Measurements from ENCODE around the gene PRDM16. TPM values are rescaled to one million over a fixed set of nuclear protein-coding genes. Genes with fewer than 3 reads are reported as not detected.

The PRDM16 gene
- polyA plus RNA-seq, 1 donor from 2014 or later: 0.21 TPM

DNA sequence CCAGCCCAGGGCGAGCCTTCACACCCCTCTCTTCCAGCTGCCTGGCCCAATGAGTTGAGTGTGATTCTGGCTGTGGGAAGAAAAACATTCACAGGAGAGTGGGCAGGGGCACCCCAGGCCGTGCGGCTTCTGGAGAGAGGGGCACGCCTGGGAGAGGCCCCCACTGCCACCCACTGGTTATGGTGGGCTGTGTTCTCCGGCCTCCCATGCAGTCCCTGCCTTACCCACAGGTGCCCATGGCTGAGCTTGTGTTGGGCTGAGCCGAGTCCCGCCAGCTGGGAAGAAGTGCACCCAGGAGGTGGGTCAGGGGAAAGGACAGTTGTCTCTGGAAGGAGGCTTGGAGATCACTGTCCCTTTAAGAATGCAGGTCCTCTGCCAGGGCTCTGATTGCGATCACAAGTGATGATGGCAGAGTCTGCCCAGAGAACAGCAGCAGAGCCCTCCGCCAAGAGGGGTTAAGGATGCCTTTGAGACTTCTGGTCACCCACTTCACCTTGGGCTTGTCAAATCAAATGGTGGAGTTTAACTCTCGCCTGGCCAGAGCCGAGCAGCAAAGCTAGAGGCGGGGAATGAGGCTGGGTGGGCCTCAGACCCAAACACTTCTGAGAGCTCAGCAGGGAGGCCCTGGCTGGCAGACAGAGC is 260.8 kb downstream of the PRDM16 start:
- Histone ChIP-seq H3K27ac (ENCODE audit: low read length) (no peak overlapping the region), H3K27me3 (ENCODE audit: insufficient read depth, low read depth, low read length) (no peaks in the 10 kb centered on the region), H3K9ac (ENCODE audit: low read length) (no peak overlapping the region), H3K79me2 (replicated peaks; ENCODE audit: insufficient read depth, low read length) (no peaks in the 10 kb centered on the region), H4K20me1 (ENCODE audit: insufficient read depth) (no peaks in the 10 kb centered on the region), H3K4me2 (ENCODE audit: low read length) (no peak overlapping the region), H3K36me3 (ENCODE audit: insufficient read depth, low read length) (no peaks in the 10 kb centered on the region), H2AFZ (ENCODE audit: low read depth, low read length) (no peak overlapping the region), H3K4me3 (ENCODE audit: low read length) (no peak overlapping the region), H3F3A (ENCODE audit: insufficient read depth, low read length, poor library complexity, severe bottlenecking) (no peaks in the 10 kb centered on the region), H3K9me2 (ENCODE audit: insufficient read depth, low read length) (no peaks in the 10 kb centered on the region), H3K9me3 (ENCODE audit: low read length) (no peaks in the 10 kb centered on the region)
- TF ChIP-seq SMC3 (conservative IDR thresholded peaks at IDR 0.05; ENCODE audit: poor library complexity): no peak
- no peak for TF ChIP-seq EP300 (conservative IDR thresholded peaks at IDR 0.05; ENCODE audit: poor library complexity, severe bottlenecking)
- TF ChIP-seq TAF1 (IDR thresholded peaks at IDR 0.05; ENCODE audit: low read depth): no peak
- no peak for TF ChIP-seq POLR2AphosphoS5 (IDR thresholded peaks at IDR 0.05)
- TF ChIP-seq EZH2 (IDR thresholded peaks at IDR 0.05; ENCODE audit: borderline replicate concordance, insufficient read depth, low read length, poor library complexity, severe bottlenecking): no peak
- TF ChIP-seq, protein P1, sequence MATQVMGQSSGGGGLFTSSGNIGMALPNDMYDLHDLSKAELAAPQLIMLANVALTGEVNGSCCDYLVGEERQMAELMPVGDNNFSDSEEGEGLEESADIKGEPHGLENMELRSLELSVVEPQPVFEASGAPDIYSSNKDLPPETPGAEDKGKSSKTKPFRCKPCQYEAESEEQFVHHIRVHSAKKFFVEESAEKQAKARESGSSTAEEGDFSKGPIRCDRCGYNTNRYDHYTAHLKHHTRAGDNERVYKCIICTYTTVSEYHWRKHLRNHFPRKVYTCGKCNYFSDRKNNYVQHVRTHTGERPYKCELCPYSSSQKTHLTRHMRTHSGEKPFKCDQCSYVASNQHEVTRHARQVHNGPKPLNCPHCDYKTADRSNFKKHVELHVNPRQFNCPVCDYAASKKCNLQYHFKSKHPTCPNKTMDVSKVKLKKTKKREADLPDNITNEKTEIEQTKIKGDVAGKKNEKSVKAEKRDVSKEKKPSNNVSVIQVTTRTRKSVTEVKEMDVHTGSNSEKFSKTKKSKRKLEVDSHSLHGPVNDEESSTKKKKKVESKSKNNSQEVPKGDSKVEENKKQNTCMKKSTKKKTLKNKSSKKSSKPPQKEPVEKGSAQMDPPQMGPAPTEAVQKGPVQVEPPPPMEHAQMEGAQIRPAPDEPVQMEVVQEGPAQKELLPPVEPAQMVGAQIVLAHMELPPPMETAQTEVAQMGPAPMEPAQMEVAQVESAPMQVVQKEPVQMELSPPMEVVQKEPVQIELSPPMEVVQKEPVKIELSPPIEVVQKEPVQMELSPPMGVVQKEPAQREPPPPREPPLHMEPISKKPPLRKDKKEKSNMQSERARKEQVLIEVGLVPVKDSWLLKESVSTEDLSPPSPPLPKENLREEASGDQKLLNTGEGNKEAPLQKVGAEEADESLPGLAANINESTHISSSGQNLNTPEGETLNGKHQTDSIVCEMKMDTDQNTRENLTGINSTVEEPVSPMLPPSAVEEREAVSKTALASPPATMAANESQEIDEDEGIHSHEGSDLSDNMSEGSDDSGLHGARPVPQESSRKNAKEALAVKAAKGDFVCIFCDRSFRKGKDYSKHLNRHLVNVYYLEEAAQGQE (IDR thresholded peaks at IDR 0.05; ENCODE audit: borderline replicate concordance): no peak
- TF ChIP-seq MXI1 (conservative IDR thresholded peaks at IDR 0.05; ENCODE audit: poor library complexity, severe bottlenecking): no peak
- no peak for TF ChIP-seq CTCF (IDR thresholded peaks at IDR 0.05; ENCODE audit: poor library complexity, severe bottlenecking)
- no peak for TF ChIP-seq RAD21 (conservative IDR thresholded peaks at IDR 0.05)

DNA sequence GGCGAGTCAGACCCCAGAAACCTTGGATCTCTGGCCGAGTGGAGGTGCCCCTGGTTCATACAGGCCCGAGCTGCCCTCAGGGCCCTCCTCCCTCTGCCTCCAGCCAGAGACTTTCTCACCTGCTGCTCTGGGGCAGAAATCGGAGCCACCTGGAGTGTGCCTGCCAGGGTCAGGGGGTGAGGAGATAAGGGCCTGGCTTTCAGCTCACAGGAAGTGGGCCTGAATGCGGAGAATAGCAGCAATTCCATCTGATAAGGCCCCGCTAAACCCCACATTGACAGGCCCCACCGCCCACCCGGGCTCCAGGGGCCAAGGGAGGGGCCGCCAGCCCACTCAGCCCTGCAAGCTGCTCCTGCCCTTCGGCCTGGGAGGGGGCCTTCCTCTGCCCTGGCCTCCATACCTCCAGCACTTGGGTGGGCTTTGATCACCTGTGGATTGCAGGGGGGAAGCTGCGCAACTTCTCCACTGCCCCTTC is 261.8 kb downstream of the PRDM16 start:
- no peaks in the 10 kb centered on the region for H3K79me2 ChIP-seq (replicated peaks; ENCODE audit: insufficient read depth, low read length)
- H3K9ac ChIP-seq (ENCODE audit: low read length): no peak overlapping the region
- TF ChIP-seq EP300 (conservative IDR thresholded peaks at IDR 0.05; ENCODE audit: poor library complexity, severe bottlenecking) (no peak), CTCF (IDR thresholded peaks at IDR 0.05; ENCODE audit: poor library complexity, severe bottlenecking) (no peak)
- no peaks in the 10 kb centered on the region for H3K36me3 ChIP-seq (ENCODE audit: insufficient read depth, low read length)
- H4K20me1 ChIP-seq (ENCODE audit: insufficient read depth): no peaks in the 10 kb centered on the region
- no peaks in the 10 kb centered on the region for H3K9me3 ChIP-seq (ENCODE audit: low read length)
- no peaks in the 10 kb centered on the region for H3K9me2 ChIP-seq (ENCODE audit: insufficient read depth, low read length)
- H3K27me3 ChIP-seq (ENCODE audit: insufficient read depth, low read depth, low read length): no peaks in the 10 kb centered on the region
- H3K27ac ChIP-seq (ENCODE audit: low read length): no peak overlapping the region
- H3K4me2 ChIP-seq (ENCODE audit: low read length): no peak overlapping the region
- H3K4me3 ChIP-seq (ENCODE audit: low read length): no peak overlapping the region
- no peaks in the 10 kb centered on the region for H3F3A ChIP-seq (ENCODE audit: insufficient read depth, low read length, poor library complexity, severe bottlenecking)
- H2AFZ ChIP-seq (ENCODE audit: low read depth, low read length): no peak overlapping the region

All from neural cell (in vitro differentiated cells).